ENCODE data around the gene PCOLCE2. TPM values are rescaled to one million over a fixed set of nuclear protein-coding genes. Genes with fewer than 3 reads are reported as not detected.

The PCOLCE2 gene
- total RNA-seq, 1 donor: 21.4 TPM

DNA sequence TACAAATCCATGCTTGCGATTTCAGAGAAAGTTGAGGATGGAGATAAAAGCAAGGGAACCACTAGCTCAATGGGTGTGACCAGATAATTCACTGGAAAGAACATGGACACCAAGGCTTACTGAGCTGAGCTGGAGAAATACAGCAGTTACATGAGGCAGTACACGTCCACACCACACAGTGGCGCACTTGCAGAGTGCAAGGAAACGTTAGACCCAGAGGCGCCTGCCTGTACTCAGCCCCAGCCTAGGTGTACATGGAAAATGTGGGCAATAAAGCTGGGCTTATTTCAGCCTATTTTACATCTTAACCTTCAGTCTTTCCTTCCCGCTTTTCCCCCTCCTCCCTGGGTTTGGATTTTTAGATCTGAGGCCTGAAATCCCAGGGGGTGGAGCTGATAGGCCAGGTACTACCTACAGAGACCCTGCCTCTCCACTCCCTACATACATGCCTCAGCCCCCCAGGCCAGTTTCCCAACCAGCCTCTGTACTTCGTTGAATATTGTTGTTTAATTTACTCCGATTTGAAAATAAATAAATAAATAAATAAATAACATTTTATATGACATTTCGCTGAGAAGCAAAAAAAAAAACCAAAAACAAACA lies 60.1 kb downstream of the PCOLCE2 start:
- Histone ChIP-seq H3K36me3 (ENCODE audit: insufficient read depth, low read length) (no peaks in the 10 kb centered on the region), H4K20me1 (ENCODE audit: insufficient read depth, low read length) (no peaks in the 10 kb centered on the region), H3K4me1 (ENCODE audit: insufficient read depth, low read length) (no peaks in the 10 kb centered on the region), H3K4me2 (ENCODE audit: insufficient read depth, low read length) (no peak overlapping the region), H3K4me3 (ENCODE audit: insufficient read depth, low read length) (no peak overlapping the region), H3K79me2 (ENCODE audit: insufficient read depth, low read length) (no peaks in the 10 kb centered on the region), H3K27ac (ENCODE audit: low read depth, low read length) (no peak overlapping the region), H3K27me3 (ENCODE audit: insufficient read depth, low read length) (no peaks in the 10 kb centered on the region), H3K9me3 (ENCODE audit: low read depth, low read length) (no peaks in the 10 kb centered on the region), H2AFZ (ENCODE audit: low read length) (no peak overlapping the region)
- peak; percentile 84 for DNase-seq (ENCODE audit: insufficient read length, low spot score, missing footprints)
- TF ChIP-seq, protein P1, sequence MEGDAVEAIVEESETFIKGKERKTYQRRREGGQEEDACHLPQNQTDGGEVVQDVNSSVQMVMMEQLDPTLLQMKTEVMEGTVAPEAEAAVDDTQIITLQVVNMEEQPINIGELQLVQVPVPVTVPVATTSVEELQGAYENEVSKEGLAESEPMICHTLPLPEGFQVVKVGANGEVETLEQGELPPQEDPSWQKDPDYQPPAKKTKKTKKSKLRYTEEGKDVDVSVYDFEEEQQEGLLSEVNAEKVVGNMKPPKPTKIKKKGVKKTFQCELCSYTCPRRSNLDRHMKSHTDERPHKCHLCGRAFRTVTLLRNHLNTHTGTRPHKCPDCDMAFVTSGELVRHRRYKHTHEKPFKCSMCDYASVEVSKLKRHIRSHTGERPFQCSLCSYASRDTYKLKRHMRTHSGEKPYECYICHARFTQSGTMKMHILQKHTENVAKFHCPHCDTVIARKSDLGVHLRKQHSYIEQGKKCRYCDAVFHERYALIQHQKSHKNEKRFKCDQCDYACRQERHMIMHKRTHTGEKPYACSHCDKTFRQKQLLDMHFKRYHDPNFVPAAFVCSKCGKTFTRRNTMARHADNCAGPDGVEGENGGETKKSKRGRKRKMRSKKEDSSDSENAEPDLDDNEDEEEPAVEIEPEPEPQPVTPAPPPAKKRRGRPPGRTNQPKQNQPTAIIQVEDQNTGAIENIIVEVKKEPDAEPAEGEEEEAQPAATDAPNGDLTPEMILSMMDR (IDR thresholded peaks at IDR 0.05; ENCODE audit: extremely low read depth, low read depth, low read length): peak; percentile 96

DNA sequence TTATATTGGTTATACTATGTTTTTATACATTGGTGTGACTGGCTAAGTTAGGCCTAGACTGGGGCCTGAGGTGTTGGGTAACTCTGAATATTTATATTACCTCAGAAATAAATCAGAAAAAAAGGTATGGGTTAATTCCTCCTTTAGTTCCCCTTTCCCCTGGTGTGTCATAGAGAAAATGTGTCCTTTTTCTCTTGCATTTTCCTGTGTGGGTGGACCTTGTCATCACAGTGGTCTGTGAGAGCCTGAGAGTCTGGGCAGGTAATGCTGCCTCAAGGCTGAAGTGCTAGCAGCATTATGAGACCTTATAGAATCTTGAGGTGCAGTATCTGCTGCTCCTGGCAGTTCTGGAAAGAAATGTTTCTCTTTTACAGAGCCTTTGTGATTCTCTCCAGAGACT lies 69.7 kb downstream of the PCOLCE2 start:
- H3K36me3 ChIP-seq (ENCODE audit: insufficient read depth, low read length): no peaks in the 10 kb centered on the region
- no peak overlapping the region for H3K27ac ChIP-seq (ENCODE audit: low read depth, low read length)
- H4K20me1 ChIP-seq (ENCODE audit: insufficient read depth, low read length): no peaks in the 10 kb centered on the region
- no peak overlapping the region for H3K4me3 ChIP-seq (ENCODE audit: insufficient read depth, low read length)
- no peak for DNase-seq (ENCODE audit: insufficient read length, low spot score, missing footprints)
- H3K4me2 ChIP-seq (ENCODE audit: insufficient read depth, low read length): no peak overlapping the region
- TF ChIP-seq, protein P1 (IDR thresholded peaks at IDR 0.05; ENCODE audit: extremely low read depth, low read depth, low read length): no peak
- H3K79me2 ChIP-seq (ENCODE audit: insufficient read depth, low read length): no peaks in the 10 kb centered on the region
- no peaks in the 10 kb centered on the region for H3K27me3 ChIP-seq (ENCODE audit: insufficient read depth, low read length)
- no peak overlapping the region for H2AFZ ChIP-seq (ENCODE audit: low read length)
- no peaks in the 10 kb centered on the region for H3K9me3 ChIP-seq (ENCODE audit: low read depth, low read length)
- no peaks in the 10 kb centered on the region for H3K4me1 ChIP-seq (ENCODE audit: insufficient read depth, low read length)

DNA sequence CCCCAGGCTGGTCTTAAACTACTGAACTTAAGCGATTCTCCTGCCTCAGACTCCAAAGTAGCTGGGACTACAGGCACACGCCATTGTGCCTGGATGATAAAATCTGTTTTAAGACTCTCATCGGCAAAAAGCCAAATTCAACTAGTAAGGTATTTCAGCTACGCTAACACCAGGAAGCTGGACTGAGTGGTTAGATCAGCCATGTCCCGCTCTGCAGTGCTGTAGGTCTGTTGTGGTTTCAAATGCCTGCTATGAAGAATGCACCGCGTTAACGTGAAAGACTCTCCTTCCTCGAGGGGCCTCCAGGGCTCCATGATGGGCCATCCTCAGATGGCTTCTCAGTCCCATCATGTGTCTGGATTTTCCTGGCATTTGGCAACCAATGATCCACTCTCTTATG lies 70.2 kb downstream of the PCOLCE2 start:
- TF ChIP-seq, protein P1 (IDR thresholded peaks at IDR 0.05; ENCODE audit: extremely low read depth, low read depth, low read length): no peak
- H3K4me3 ChIP-seq (ENCODE audit: insufficient read depth, low read length): no peak overlapping the region
- H2AFZ ChIP-seq (ENCODE audit: low read length): no peak overlapping the region
- no peaks in the 10 kb centered on the region for H3K4me1 ChIP-seq (ENCODE audit: insufficient read depth, low read length)
- no peak overlapping the region for H3K4me2 ChIP-seq (ENCODE audit: insufficient read depth, low read length)
- no peak for DNase-seq (ENCODE audit: insufficient read length, low spot score, missing footprints)
- no peak overlapping the region for H3K27ac ChIP-seq (ENCODE audit: low read depth, low read length)
- no peaks in the 10 kb centered on the region for H3K9me3 ChIP-seq (ENCODE audit: low read depth, low read length)
- no peaks in the 10 kb centered on the region for H3K27me3 ChIP-seq (ENCODE audit: insufficient read depth, low read length)
- no peaks in the 10 kb centered on the region for H3K36me3 ChIP-seq (ENCODE audit: insufficient read depth, low read length)
- no peaks in the 10 kb centered on the region for H4K20me1 ChIP-seq (ENCODE audit: insufficient read depth, low read length)
- no peaks in the 10 kb centered on the region for H3K79me2 ChIP-seq (ENCODE audit: insufficient read depth, low read length)

DNA sequence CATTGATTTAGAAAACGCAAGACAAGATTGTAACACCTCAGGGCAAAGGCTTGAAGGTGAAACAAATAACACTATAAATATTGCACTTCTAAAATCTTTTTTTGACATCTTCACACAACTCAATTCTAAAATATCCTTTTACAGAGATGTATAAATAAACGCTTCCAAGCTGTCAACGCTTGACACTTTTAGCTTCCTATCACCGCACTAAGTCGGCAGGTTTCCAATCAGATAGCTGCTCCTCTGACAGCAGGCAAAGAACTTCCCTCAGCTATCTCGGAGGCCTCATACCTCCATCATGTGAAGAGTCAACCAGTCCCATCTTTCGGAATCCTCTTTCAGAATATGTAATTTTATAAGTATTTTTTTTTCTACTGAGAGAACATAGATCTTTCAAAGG lies 71.0 kb downstream of the PCOLCE2 start:
- no peak for DNase-seq (ENCODE audit: insufficient read length, low spot score, missing footprints)
- H3K4me3 ChIP-seq (ENCODE audit: insufficient read depth, low read length): no peak overlapping the region
- H3K4me1 ChIP-seq (ENCODE audit: insufficient read depth, low read length): no peaks in the 10 kb centered on the region
- no peak overlapping the region for H2AFZ ChIP-seq (ENCODE audit: low read length)
- no peaks in the 10 kb centered on the region for H3K36me3 ChIP-seq (ENCODE audit: insufficient read depth, low read length)
- TF ChIP-seq, protein P1 (IDR thresholded peaks at IDR 0.05; ENCODE audit: extremely low read depth, low read depth, low read length): no peak
- H3K27me3 ChIP-seq (ENCODE audit: insufficient read depth, low read length): no peaks in the 10 kb centered on the region
- H3K27ac ChIP-seq (ENCODE audit: low read depth, low read length): no peak overlapping the region
- no peaks in the 10 kb centered on the region for H4K20me1 ChIP-seq (ENCODE audit: insufficient read depth, low read length)
- H3K79me2 ChIP-seq (ENCODE audit: insufficient read depth, low read length): no peaks in the 10 kb centered on the region
- no peak overlapping the region for H3K4me2 ChIP-seq (ENCODE audit: insufficient read depth, low read length)
- H3K9me3 ChIP-seq (ENCODE audit: low read depth, low read length): no peaks in the 10 kb centered on the region

Data from osteoblast (primary cell).